Cardiac fibroblast (primary cell): ENCODE results near the gene NAP1L5.
A peak's percentile ranks its signal among the peaks of the same experiment; 100 is the strongest.

ENCODE experiments used
- DNase-seq, 2 donors: peaks; one replicate each; pipeline versions ENCODE4 v3.0.0 to v3.0.0-alpha.2; 2010; ENCODE audit warnings: low read depth in 2 of 2
- H3K4me3 ChIP-seq, 2 donors: replicated peaks in 1 of 2; 1 replicate in 1 of 2; 2 replicates in 1 of 2; pipeline ENCODE4 v1.5.1; 2011; ENCODE audit warnings: low read depth in 2 of 2, low read length in 2 of 2, mild to moderate bottlenecking in 2 of 2, moderate library complexity in 1 of 2
- TF ChIP-seq, protein P1 (sequence below): IDR thresholded peaks from one replicate; pipeline ENCODE4 v1.5.1; 2011; ENCODE audit warnings: low read depth, mild to moderate bottlenecking, low read length, inconsistent platforms

Gene NAP1L5

GRCh38 chr4:88659055-88659889, 38.4 kb downstream of the NAP1L5 start:
- peak; percentile 83 to 85 for DNase-seq
- no peak overlapping the region for H3K4me3 ChIP-seq
- TF ChIP-seq, protein P1, sequence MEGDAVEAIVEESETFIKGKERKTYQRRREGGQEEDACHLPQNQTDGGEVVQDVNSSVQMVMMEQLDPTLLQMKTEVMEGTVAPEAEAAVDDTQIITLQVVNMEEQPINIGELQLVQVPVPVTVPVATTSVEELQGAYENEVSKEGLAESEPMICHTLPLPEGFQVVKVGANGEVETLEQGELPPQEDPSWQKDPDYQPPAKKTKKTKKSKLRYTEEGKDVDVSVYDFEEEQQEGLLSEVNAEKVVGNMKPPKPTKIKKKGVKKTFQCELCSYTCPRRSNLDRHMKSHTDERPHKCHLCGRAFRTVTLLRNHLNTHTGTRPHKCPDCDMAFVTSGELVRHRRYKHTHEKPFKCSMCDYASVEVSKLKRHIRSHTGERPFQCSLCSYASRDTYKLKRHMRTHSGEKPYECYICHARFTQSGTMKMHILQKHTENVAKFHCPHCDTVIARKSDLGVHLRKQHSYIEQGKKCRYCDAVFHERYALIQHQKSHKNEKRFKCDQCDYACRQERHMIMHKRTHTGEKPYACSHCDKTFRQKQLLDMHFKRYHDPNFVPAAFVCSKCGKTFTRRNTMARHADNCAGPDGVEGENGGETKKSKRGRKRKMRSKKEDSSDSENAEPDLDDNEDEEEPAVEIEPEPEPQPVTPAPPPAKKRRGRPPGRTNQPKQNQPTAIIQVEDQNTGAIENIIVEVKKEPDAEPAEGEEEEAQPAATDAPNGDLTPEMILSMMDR: peak; percentile 90

DNA sequence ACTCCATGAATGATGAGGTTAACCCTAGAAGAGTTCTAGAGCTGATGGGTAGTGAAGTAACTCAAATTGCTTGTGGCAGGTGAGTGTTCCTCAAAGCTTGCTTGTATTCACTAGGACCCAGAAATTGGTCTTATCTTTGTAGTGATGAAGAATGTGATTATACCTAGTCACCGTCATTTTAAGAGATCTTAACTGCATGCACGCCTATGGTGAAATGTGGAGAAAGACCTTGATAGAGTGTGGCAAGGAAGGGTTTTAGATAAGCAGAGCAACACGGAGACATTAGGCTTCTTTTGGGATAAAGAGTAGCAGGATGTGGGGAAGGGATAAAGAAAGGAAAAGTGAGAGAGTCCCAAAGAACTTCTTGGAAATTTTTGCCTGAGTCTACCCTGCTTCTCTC, 42.4 kb downstream of the NAP1L5 start:
- TF ChIP-seq, protein P1: no peak
- DNase-seq: no peak
- H3K4me3 ChIP-seq: no peak overlapping the region

DNA sequence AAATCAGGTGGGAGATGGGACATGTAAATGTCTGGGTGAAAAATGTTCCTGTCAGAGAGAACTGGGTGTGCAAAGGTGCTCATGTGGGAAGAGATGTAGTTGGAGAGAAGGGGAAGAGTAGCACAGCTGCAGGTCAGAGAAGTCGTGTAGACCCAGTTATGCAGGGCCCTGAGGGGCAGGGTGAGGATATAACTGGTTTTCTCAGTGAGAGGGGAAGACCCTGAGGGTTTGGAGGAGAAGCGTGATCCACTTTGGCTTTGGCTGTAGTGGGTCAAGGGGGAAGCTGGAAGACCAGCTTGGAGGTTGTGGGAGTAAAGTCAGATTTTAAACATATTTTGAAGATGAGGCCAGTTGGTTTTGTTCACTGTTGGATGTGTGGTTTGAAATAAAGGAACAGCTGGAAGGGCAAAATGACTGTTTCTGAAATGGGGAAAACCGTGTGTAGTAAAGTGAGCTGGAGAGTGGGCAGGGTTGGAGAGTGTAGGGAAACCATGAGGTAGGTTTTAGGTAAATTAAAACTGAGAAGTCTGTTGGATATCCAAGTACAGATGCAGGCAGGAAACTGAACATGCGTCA, 44.2 kb downstream of the NAP1L5 start:
- no peak overlapping the region for H3K4me3 ChIP-seq
- TF ChIP-seq, protein P1: no peak
- peak in 1 of 2 donors; percentile 17 for DNase-seq

GRCh38 chr4:88649716-88650115, 47.9 kb downstream of the NAP1L5 start:
- no peak for DNase-seq
- TF ChIP-seq, protein P1: no peak
- H3K4me3 ChIP-seq: no peak overlapping the region

DNA sequence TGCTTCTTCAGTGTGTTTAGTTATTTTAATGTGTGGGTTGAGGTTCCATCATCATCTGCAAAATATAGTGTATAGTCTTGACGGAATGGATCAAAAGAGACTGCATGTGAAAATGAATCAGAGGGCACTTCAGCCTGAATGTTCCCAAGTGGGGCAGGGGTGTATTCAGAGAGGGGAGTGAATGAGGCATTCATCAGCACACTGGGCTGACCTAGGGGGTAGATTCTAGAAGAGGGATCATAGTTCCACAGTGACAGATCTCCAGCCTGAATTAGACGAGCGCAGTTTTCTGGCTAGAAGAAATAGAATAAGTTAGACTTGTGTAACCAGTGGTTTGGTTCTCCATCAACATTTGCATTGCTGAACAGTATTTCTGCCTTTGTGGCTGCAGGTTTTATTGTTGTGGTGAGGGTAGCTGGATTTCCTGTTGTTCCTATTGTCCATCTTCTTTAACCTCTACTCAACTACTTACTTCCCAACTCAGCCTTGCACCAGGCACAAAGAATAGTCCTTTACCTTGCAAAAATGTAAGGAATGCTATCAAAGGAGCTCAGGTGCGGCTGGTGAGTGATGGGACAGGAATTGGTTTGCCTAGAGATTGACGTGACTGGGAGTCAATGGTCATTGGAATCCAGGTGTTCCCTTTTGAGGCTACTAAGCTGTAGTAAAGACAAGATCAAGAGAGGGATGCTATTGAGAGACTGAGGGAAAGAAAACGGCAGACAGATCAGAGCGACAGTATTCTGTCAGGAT, 50.9 kb downstream of the NAP1L5 start:
- no peak for DNase-seq
- TF ChIP-seq, protein P1: no peak
- H3K4me3 ChIP-seq: no peak overlapping the region

- DNase-seq: no peak
- H3K4me3 ChIP-seq: no peak overlapping the region
- TF ChIP-seq, protein P1: no peak
Measured at GRCh38 chr4:88645994-88646393, 51.6 kb downstream of the NAP1L5 start.
